Calu3 (cell line): Measurements from ENCODE around the gene SOCS6. TPM values are rescaled to one million over a fixed set of nuclear protein-coding genes. Genes with fewer than 3 reads are reported as not detected.

Experiments
- BruUV-seq: library from RNA; stranded (reverse); fragments of 400-500 nt; replicated peaks from 2 replicates; lab custom pipeline; 2021; lab: Mats Ljungman, UMichigan
- CTCF ChIA-PET: fragments of 300-600 bp; sonication (Branson Sonifier 250); formaldehyde crosslinking; loops from one replicate; lab custom pipeline; 2022; ENCODE audit warnings: antibody characterized with exemption; lab: Charles Lee
- DNase-seq: peaks from one replicate; pipeline ENCODE4 v3.0.0; 2022
- H3K27ac Mint-ChIP-seq: one replicate; pipeline ENCODE4 v1.8.0; 2022; ENCODE audit warnings: mixed read lengths; ENCODE audit not compliant: unreplicated experiment
- H3K27me3 Mint-ChIP-seq: one replicate; pipeline ENCODE4 v1.8.0; 2022; ENCODE audit warnings: mixed read lengths; ENCODE audit not compliant: unreplicated experiment
- H3K36me3 Mint-ChIP-seq: one replicate; pipeline ENCODE4 v1.8.0; 2022; ENCODE audit warnings: mild to moderate bottlenecking, moderate library complexity, mixed read lengths; ENCODE audit not compliant: insufficient read depth, unreplicated experiment
- H3K4me1 Mint-ChIP-seq: one replicate; pipeline ENCODE4 v1.8.0; 2022; ENCODE audit warnings: mild to moderate bottlenecking, low read depth, mixed read lengths; ENCODE audit not compliant: unreplicated experiment
- H3K4me3 Mint-ChIP-seq: one replicate; pipeline ENCODE4 v1.8.0; 2022; ENCODE audit warnings: mild to moderate bottlenecking, low read depth, moderate library complexity, mixed read lengths; ENCODE audit not compliant: unreplicated experiment
- H3K9me3 Mint-ChIP-seq: one replicate; pipeline ENCODE4 v1.8.0; 2022; ENCODE audit warnings: low read depth, mixed read lengths; ENCODE audit not compliant: unreplicated experiment
- intact Hi-C: fragments of 100-400 bp; cut with micrococcal nuclease; formaldehyde crosslinking; loops from one replicate; pipeline ENCODE4 v1.10.0; 2022; ENCODE audit not compliant: unreplicated experiment
- total RNA-seq: library from RNA; stranded (reverse); gene quantifications from 2 replicates; pipeline ENCODE4 v1.2.3, GENCODE V29; 2022
- TF ChIP-seq, protein P1 (sequence below): fragments of 200-600 bp; IDR thresholded peaks from one replicate; pipeline ENCODE4 v1.8.0; 2022; ENCODE audit warnings: antibody characterized with exemption; ENCODE audit not compliant: unreplicated experiment

Gene SOCS6
- total RNA-seq, 1 experiment from 2014 or later: 33.0 TPM

DNA sequence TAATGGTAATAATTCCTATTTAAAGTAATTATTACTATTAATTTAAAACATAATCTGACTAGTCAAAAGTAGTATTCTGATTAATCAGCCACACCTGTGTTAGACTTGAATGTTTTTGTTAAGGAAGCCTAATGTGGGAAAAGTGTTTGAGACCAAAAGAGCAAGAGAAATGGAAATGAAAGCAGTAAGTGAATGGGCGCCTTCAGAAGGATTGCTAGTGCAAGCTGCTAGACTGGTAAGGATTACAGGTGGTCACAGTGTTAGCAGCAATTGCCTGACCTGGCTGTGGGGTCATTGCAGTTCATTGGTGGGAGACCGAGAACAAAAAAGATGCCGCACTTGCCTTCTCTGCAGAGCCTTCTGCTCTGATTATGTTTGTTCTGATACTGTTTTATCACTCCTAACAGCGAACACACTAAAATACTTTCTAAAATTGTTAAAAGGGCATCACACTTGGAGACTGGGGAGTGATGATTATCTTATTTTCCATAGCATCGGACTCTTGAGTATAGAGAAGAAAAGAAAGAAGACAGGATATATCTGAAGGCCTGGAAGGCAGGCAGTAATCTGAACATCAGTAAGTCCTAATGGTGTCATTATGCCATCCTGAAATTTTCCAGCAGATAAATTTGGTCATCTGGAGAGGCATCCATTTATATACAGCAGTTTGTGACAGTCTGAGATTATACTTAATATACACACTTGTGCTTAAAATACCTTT lies 5.8 kb downstream of the SOCS6 start:
- H3K27me3 Mint-ChIP-seq: no peaks in the 10 kb centered on the region
- CTCF ChIA-PET: no interaction called here
- intact Hi-C loops: loop anchor here (5.0 kb wide), 2 partner anchors 43 to 128 kb away; no protein-coding TSS in a partner anchor
- H3K36me3 Mint-ChIP-seq: peaks cover 45% of the 10 kb centered on the region
- H3K9me3 Mint-ChIP-seq: no peaks in the 10 kb centered on the region
- TF ChIP-seq, protein P1, sequence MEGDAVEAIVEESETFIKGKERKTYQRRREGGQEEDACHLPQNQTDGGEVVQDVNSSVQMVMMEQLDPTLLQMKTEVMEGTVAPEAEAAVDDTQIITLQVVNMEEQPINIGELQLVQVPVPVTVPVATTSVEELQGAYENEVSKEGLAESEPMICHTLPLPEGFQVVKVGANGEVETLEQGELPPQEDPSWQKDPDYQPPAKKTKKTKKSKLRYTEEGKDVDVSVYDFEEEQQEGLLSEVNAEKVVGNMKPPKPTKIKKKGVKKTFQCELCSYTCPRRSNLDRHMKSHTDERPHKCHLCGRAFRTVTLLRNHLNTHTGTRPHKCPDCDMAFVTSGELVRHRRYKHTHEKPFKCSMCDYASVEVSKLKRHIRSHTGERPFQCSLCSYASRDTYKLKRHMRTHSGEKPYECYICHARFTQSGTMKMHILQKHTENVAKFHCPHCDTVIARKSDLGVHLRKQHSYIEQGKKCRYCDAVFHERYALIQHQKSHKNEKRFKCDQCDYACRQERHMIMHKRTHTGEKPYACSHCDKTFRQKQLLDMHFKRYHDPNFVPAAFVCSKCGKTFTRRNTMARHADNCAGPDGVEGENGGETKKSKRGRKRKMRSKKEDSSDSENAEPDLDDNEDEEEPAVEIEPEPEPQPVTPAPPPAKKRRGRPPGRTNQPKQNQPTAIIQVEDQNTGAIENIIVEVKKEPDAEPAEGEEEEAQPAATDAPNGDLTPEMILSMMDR: no peak
- peaks cover 70% of the 10 kb centered on the region for H3K4me1 Mint-ChIP-seq
- peak overlapping the region; percentile 80 for H3K27ac Mint-ChIP-seq
- peak overlapping the region; percentile 24 for H3K4me3 Mint-ChIP-seq
- BruUV-seq: no TSS peak
- no peak for DNase-seq

DNA sequence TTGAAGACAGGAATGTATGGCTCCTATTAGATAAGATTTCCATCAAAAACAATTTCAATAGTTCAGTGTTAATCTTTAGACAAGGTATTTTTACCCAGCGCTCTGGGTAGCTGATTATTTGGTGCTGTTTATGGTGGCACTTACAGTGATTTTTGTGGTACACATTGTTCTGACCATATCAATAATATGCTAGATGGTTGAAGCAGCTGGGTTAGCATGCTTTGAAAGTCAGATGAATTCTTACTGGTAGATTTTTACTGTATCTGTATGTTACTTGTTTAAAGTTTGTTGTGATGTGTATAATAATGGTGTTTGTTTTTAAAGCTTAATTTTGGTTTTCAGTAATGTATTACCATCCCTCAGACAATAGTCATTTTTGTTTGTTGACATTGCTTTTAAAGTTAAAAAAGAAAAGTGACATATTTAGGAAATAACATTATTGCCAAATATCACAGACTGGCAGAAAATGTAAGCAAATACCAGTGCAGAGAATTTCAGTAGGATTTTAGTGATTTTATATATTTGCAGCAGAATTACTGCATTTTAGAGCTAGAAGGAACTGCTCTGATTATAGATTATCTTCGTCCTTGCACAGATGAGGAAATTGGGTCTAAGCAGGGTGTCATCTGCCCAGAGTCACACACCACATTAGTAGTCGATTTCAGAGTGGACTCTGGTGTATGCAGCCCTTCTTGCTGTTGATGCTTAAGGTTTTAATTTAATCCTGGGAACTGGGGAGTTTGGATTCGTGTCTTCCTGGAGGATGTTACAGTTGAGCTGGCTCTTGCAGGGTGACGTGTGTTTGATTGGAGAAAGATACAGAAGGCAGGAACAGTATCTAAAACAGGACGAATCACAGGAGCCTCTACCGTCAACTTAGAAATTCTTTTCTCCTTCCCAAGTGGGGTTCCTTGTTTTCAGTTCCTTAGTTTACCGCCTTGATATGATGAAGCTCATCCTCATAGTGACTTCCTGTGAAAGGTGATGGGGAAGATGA lies 6.6 kb downstream of the SOCS6 start:
- Mint-ChIP-seq H3K4me3 (peak overlapping the region; percentile 67), H3K9me3 (no peaks in the 10 kb centered on the region), H3K27ac (peak overlapping the region; percentile 80), H3K36me3 (peaks cover 36% of the 10 kb centered on the region), H3K4me1 (peaks cover 68% of the 10 kb centered on the region), H3K27me3 (no peaks in the 10 kb centered on the region)
- intact Hi-C loops: loop anchor here (2.0 kb wide), 1 partner anchor 89 kb away; no protein-coding TSS in a partner anchor
- DNase-seq: no peak
- TF ChIP-seq, protein P1: no peak
- no TSS peak for BruUV-seq
- CTCF ChIA-PET: no interaction called here

DNA sequence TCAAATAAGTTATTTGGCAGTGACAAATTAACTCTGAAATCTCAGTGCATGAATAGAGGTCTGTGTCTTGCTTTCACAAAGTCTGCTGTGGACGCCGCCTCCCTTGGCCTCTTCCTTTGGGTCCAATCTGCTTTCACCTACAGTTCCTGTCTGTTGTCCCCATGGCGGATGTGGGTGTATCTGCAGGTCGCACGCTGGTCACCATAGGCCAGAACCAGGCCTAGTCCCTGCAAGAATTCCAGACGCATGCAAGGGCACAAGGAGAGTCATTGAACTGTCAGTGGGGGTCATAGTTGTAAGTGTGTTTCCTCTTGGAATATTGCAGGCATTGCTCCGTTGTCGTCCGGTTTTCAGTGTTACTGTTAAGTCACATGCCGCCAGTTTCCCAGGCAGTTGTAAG lies 7.4 kb downstream of the SOCS6 start:
- no TSS peak for BruUV-seq
- Mint-ChIP-seq H3K4me3 (peak overlapping the region; percentile 67), H3K9me3 (no peaks in the 10 kb centered on the region), H3K27ac (peak overlapping the region; percentile 80), H3K4me1 (peaks cover 60% of the 10 kb centered on the region), H3K27me3 (no peaks in the 10 kb centered on the region), H3K36me3 (peaks cover 28% of the 10 kb centered on the region)
- TF ChIP-seq, protein P1: no peak
- intact Hi-C loops: loop anchor here (2.0 kb wide), 1 partner anchor 89 kb away; no protein-coding TSS in a partner anchor
- CTCF ChIA-PET: no interaction called here
- peak; percentile 72 for DNase-seq

DNA sequence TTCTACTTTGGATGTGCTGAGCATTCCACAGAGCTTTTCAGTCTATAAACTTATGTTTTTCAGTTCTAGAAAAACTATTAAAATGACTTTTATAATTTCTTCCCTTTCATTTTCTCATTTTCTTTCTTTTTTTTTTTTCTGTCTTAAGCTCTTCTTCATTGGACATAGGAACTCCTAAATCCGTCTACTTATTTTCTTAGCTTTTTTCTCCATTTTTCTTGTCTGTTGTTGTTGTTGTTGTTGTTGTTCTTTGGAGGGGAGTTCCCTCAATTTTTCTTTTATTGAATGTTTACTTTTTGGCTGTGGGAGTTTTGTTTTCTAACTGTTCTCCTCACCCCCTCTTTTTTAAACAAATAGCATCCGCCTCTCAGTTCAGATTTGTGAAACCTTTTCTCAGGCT lies 7.9 kb downstream of the SOCS6 start:
- no peak for DNase-seq
- intact Hi-C loops: loop anchor here (2.0 kb wide), 1 partner anchor 88 kb away; no protein-coding TSS in a partner anchor
- peak overlapping the region; percentile 80 for H3K27ac Mint-ChIP-seq
- peaks cover 23% of the 10 kb centered on the region for H3K36me3 Mint-ChIP-seq
- no peaks in the 10 kb centered on the region for H3K27me3 Mint-ChIP-seq
- TF ChIP-seq, protein P1: no peak
- CTCF ChIA-PET: no interaction called here
- H3K4me1 Mint-ChIP-seq: peaks cover 55% of the 10 kb centered on the region
- no peaks in the 10 kb centered on the region for H3K9me3 Mint-ChIP-seq
- no TSS peak for BruUV-seq
- peak overlapping the region; percentile 67 for H3K4me3 Mint-ChIP-seq
